Mesenchymal stem cell (in vitro differentiated cells and primary cell): Measurements from ENCODE around the gene MYOZ2.

Source experiments
- DNase-seq: peaks from one replicate; pipeline ENCODE4 v3.0.0-alpha.2; 2013
- H2AFZ ChIP-seq: one replicate; pipeline ENCODE4 v1.6.1; 2013; ENCODE audit warnings: low read depth, mild to moderate bottlenecking, control low read depth, inconsistent platforms, low read length, moderate library complexity
- H2AK5ac ChIP-seq: 2 replicates; pipeline ENCODE4 v1.6.1; 2013; ENCODE audit warnings: low read length, moderate library complexity, mild to moderate bottlenecking, inconsistent platforms; ENCODE audit not compliant: severe bottlenecking
- H2BK120ac ChIP-seq: one replicate; pipeline ENCODE4 v1.6.1; 2013; ENCODE audit warnings: low read depth, mild to moderate bottlenecking, inconsistent platforms, low read length, moderate library complexity
- H2BK12ac ChIP-seq, 2 experiments: one replicate each; pipeline ENCODE4 v1.6.1; 2013; ENCODE audit warnings: inconsistent platforms in 2 of 2, low read length in 2 of 2, mild to moderate bottlenecking in 2 of 2, moderate library complexity in 2 of 2, control low read depth in 1 of 2
- H2BK15ac ChIP-seq: one replicate; pipeline ENCODE4 v1.6.1; 2013; ENCODE audit warnings: mild to moderate bottlenecking, low read depth, inconsistent platforms; ENCODE audit not compliant: poor library complexity, severe bottlenecking
- H2BK5ac ChIP-seq: 2 replicates; pipeline ENCODE4 v1.6.1; 2013; ENCODE audit warnings: low read depth, mild to moderate bottlenecking, low read length, control low read depth, inconsistent platforms; ENCODE audit not compliant: poor library complexity, severe bottlenecking
- H3K14ac ChIP-seq, 2 experiments: one replicate each; pipeline ENCODE4 v1.6.1; 2013; ENCODE audit warnings: inconsistent platforms in 2 of 2, low read length in 2 of 2, control low read depth in 1 of 2, mild to moderate bottlenecking in 1 of 2, moderate library complexity in 1 of 2
- H3K18ac ChIP-seq, 2 experiments: one replicate each; pipeline ENCODE4 v1.6.1; 2013; ENCODE audit warnings: inconsistent platforms in 2 of 2, low read length in 2 of 2, control low read depth in 1 of 2, low read depth in 1 of 2, mild to moderate bottlenecking in 1 of 2
- H3K23ac ChIP-seq, 2 experiments: one replicate each; pipeline ENCODE4 v1.6.1; 2013; ENCODE audit warnings: inconsistent platforms in 2 of 2, low read length in 2 of 2, mild to moderate bottlenecking in 2 of 2, moderate library complexity in 2 of 2, control low read depth in 1 of 2
- H3K27ac ChIP-seq: 2 replicates; pipeline ENCODE4 v1.5.1; 2013; ENCODE audit warnings: mild to moderate bottlenecking, moderate library complexity, low read length, control low read depth, inconsistent platforms; ENCODE audit not compliant: poor library complexity, severe bottlenecking
- H3K27me3 ChIP-seq, 2 experiments: 2 replicates each; pipeline versions ENCODE4 v1.6.1 to v1.7.0; 2013; ENCODE audit warnings: low read length in 2 of 2, mild to moderate bottlenecking in 2 of 2, moderate library complexity in 2 of 2, control low read depth in 1 of 2, inconsistent platforms in 1 of 2; ENCODE audit not compliant: control insufficient read depth in 1 of 2, insufficient read depth in 1 of 2
- H3K36me3 ChIP-seq, 2 experiments: 2 replicates each; pipeline versions ENCODE4 v1.6.1 to v1.7.0; 2013; ENCODE audit warnings: low read length in 2 of 2, control low read depth in 1 of 2, inconsistent platforms in 1 of 2, low read depth in 1 of 2, mild to moderate bottlenecking in 1 of 2; ENCODE audit not compliant: insufficient read depth in 2 of 2, control insufficient read depth in 1 of 2
- H3K4ac ChIP-seq, 2 experiments: one replicate each; pipeline ENCODE4 v1.6.1; 2013; ENCODE audit warnings: inconsistent platforms in 2 of 2, low read length in 2 of 2, mild to moderate bottlenecking in 2 of 2, moderate library complexity in 2 of 2, control low read depth in 1 of 2, low read depth in 1 of 2
- H3K4me1 ChIP-seq: 2 replicates; pipeline ENCODE4 v1.6.1; 2013; ENCODE audit warnings: low read depth, low read length, control low read depth; ENCODE audit not compliant: control insufficient read depth, insufficient read depth
- H3K4me2 ChIP-seq: 2 replicates; pipeline ENCODE4 v1.6.1; 2013; ENCODE audit warnings: low read length, mild to moderate bottlenecking, inconsistent platforms; ENCODE audit not compliant: poor library complexity, severe bottlenecking
- H3K4me3 ChIP-seq, 2 experiments: 2 replicates each; pipeline versions ENCODE4 v1.5.1 to v1.7.0; 2013; ENCODE audit warnings: low read length in 2 of 2, mild to moderate bottlenecking in 2 of 2, control low read depth in 1 of 2, low read depth in 1 of 2; ENCODE audit not compliant: insufficient read depth in 1 of 2
- H3K79me1 ChIP-seq: replicated peaks from 2 replicates; pipeline ENCODE4 v1.6.1; 2013; ENCODE audit warnings: mild to moderate bottlenecking, control low read depth, low read length, inconsistent platforms; ENCODE audit not compliant: poor library complexity, severe bottlenecking
- H3K9ac ChIP-seq: 2 replicates; pipeline ENCODE4 v1.7.0; 2013; ENCODE audit warnings: mild to moderate bottlenecking, low read length, moderate library complexity
- H3K9me3 ChIP-seq: 2 replicates; pipeline ENCODE4 v1.7.0; 2013; ENCODE audit warnings: mild to moderate bottlenecking, low read length; ENCODE audit not compliant: control insufficient read depth
- H4K8ac ChIP-seq: one replicate; pipeline ENCODE4 v1.6.1; 2013; ENCODE audit warnings: inconsistent platforms, mild to moderate bottlenecking, low read length, moderate library complexity
- H4K91ac ChIP-seq: one replicate; pipeline ENCODE4 v1.6.1; 2013; ENCODE audit warnings: mild to moderate bottlenecking, low read length, inconsistent platforms
- WGBS: methylation state at CpG from one replicate; pipeline ENCODE4 v1.1.7; 2013; ENCODE audit warnings: mixed read lengths; 5-methylcytosine and 5-hydroxymethylcytosine counted together

The MYOZ2 gene

GRCh38 chr4:119237201-119237600 is 101.6 kb downstream of the MYOZ2 start:
- no peak overlapping the region for H2BK5ac ChIP-seq
- H3K4ac ChIP-seq = no peak overlapping the region
- no peaks in the 10 kb centered on the region for H3K27me3 ChIP-seq
- H4K8ac ChIP-seq = no peak overlapping the region
- H3K23ac ChIP-seq = no peak overlapping the region
- no peak overlapping the region for H3K9ac ChIP-seq
- H2AK5ac ChIP-seq = no peak overlapping the region
- H3K9me3 ChIP-seq = no peaks in the 10 kb centered on the region
- no peak overlapping the region for H2AFZ ChIP-seq
- H3K4me2 ChIP-seq = no peak overlapping the region
- peaks cover 0 to 96% of the 10 kb centered on the region in 2 experiments for H3K36me3 ChIP-seq
- WGBS = 98% methylated on average over 9 of the region's 9 CpGs
- no peaks in the 10 kb centered on the region for H3K4me1 ChIP-seq
- no peak overlapping the region for H2BK12ac ChIP-seq
- H3K27ac ChIP-seq = no peak overlapping the region
- no peak for DNase-seq
- no peak overlapping the region for H2BK15ac ChIP-seq
- no peak overlapping the region for H3K18ac ChIP-seq
- H3K4me3 ChIP-seq = no peak overlapping the region
- no peak overlapping the region for H4K91ac ChIP-seq
- H3K14ac ChIP-seq = no peak overlapping the region
- H2BK120ac ChIP-seq = no peak overlapping the region
- peaks cover 16% of the 10 kb centered on the region for H3K79me1 ChIP-seq
